HEK293T (cell line): ENCODE data around the gene C1QTNF4.

Experiments used
- BHLHE40 ChIP-seq: fragments of 450-650 bp; IDR thresholded peaks from 2 replicates; pipeline ENCODE4 v1.6.1; 2016; ENCODE audit warnings: mild to moderate bottlenecking, moderate library complexity, borderline replicate concordance
- CTBP1 ChIP-seq: fragments of 450-650 bp; IDR thresholded peaks from 2 replicates; pipeline ENCODE4 v1.6.1; 2016; ENCODE audit warnings: borderline replicate concordance
- ELF4 ChIP-seq: fragments of 450-650 bp; IDR thresholded peaks from 2 replicates; pipeline ENCODE4 v1.6.1; 2017; ENCODE audit warnings: antibody characterized with exemption
- FOXA1 ChIP-seq: fragments of 450-650 bp; IDR thresholded peaks from 2 replicates; pipeline ENCODE4 v1.6.1; 2016; ENCODE audit warnings: mild to moderate bottlenecking
- FOXK2 ChIP-seq: fragments of 450-650 bp; IDR thresholded peaks from 2 replicates; pipeline ENCODE4 v1.6.1; 2016; ENCODE audit warnings: mild to moderate bottlenecking
- FOXM1 ChIP-seq: fragments of 450-650 bp; IDR thresholded peaks from 2 replicates; pipeline ENCODE4 v1.6.1; 2017; ENCODE audit warnings: mild to moderate bottlenecking, borderline replicate concordance
- L3MBTL2 ChIP-seq: fragments of 450-650 bp; conservative IDR thresholded peaks from 2 replicates; pipeline ENCODE4 v1.6.1; 2016; ENCODE audit warnings: mild to moderate bottlenecking
- LEF1 ChIP-seq: fragments of 450-650 bp; IDR thresholded peaks from 2 replicates; pipeline ENCODE4 v1.6.1; 2017; ENCODE audit warnings: mild to moderate bottlenecking, borderline replicate concordance
- PKNOX1 ChIP-seq: fragments of 450-650 bp; IDR thresholded peaks from 2 replicates; pipeline ENCODE4 v1.6.1; 2016
- SP1 ChIP-seq: fragments of 450-650 bp; IDR thresholded peaks from 2 replicates; pipeline ENCODE4 v1.6.1; 2017
- SUZ12 ChIP-seq: fragments of 450-650 bp; IDR thresholded peaks from 2 replicates; pipeline ENCODE4 v1.6.1; 2016; ENCODE audit warnings: mild to moderate bottlenecking
- TARDBP ChIP-seq: fragments of 450-650 bp; IDR thresholded peaks from 2 replicates; pipeline ENCODE4 v1.6.1; 2016
- ZNF384 ChIP-seq: fragments of 450-650 bp; IDR thresholded peaks from 2 replicates; pipeline ENCODE4 v1.6.1; 2016

DNA sequence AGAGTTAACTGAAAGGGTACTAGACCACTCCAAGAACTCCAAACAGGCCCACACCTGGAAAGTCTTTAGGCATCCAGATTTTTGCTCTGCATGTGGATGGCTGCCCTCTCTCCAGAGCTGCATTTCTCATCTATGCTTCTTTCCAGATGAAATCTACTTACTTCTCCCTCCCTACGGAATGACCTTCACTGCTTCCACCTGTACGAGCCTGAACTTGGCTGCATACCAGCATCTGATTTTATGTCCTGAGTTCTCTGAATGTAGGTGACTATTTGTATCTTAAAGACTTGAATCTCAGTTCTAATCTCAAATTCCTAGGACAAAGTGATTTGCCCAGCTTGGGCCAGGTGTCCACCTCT is 54.6 kb downstream of the C1QTNF4 start:
- TF ChIP-seq FOXM1 = no peak
- no peak for TF ChIP-seq TARDBP
- no peak for TF ChIP-seq ELF4
- TF ChIP-seq SP1 = no peak
- TF ChIP-seq ZNF384 = no peak
- TF ChIP-seq FOXK2 = no peak
- TF ChIP-seq PKNOX1 = no peak
- TF ChIP-seq SUZ12 = no peak
- TF ChIP-seq BHLHE40 = no peak
- TF ChIP-seq FOXA1 = no peak
- TF ChIP-seq LEF1 = no peak
- TF ChIP-seq CTBP1 = no peak
- no peak for TF ChIP-seq L3MBTL2
